T-helper 1 cell treated with Interleukin-12 subunit alpha and Interleukin-12 subunit beta and Interleukin-4 antibody, amounts not matched to agents 30 μg/mL and 1 μg/mL, for 36 hours (primary cell): Measurements from ENCODE around the gene C16orf89.
"Not testable (repeated sequence)": the region's sequence is repeated elsewhere in the genome, so short reads cannot be mapped to it uniquely, and the experiment has no call there.

Experiments used
- H3K27ac Mint-ChIP-seq: one replicate; pipeline ENCODE4 v1.8.0; 2021; ENCODE audit warnings: mild to moderate bottlenecking, mixed read lengths
- H3K27me3 Mint-ChIP-seq: one replicate; pipeline ENCODE4 v1.8.0; 2021; ENCODE audit warnings: low read depth, mixed read lengths
- H3K36me3 Mint-ChIP-seq: one replicate; pipeline ENCODE4 v1.8.0; 2021; ENCODE audit warnings: low read depth, mixed read lengths
- H3K4me1 Mint-ChIP-seq: one replicate; pipeline ENCODE4 v1.8.0; 2021; ENCODE audit warnings: low read depth, mixed read lengths
- H3K4me3 Mint-ChIP-seq: one replicate; pipeline ENCODE4 v1.8.0; 2021; ENCODE audit warnings: mild to moderate bottlenecking, moderate library complexity, mixed read lengths
- H3K9me3 Mint-ChIP-seq: one replicate; pipeline ENCODE4 v1.8.0; 2021; ENCODE audit warnings: mixed read lengths

C16orf89 gene

DNA sequence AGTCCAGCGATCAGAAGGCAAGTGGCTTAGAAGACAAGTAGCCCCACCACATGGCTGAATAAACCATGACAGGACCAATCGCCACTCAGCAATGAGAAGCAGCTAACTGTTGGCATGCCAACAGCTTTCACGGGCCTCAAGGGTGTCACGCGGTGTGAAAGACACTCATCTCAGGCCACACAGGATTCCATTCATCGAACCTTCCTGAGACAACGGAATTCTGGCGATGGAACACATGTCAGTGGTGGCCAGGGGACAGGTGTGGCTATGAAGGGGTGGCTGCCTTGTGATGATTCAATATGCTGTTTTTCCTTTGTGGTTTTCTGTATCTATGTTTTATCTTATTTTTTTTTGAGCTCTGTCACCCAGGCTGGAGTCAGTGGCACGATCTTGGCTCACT lies 24.8 kb upstream of the C16orf89 start:
- H3K27me3 Mint-ChIP-seq, H3K4me1 Mint-ChIP-seq, H3K27ac Mint-ChIP-seq: not testable (repeated sequence)

GRCh38 chr16:5089911-5090555 lies 24.3 kb upstream of the C16orf89 start:
- H3K9me3 Mint-ChIP-seq, H3K4me1 Mint-ChIP-seq, H3K27ac Mint-ChIP-seq, H3K27me3 Mint-ChIP-seq, H3K4me3 Mint-ChIP-seq, H3K36me3 Mint-ChIP-seq: not testable (repeated sequence)

More for the DNA sequence above, 24.8 kb upstream of the C16orf89 start:
- not testable (repeated sequence) for H3K4me3 Mint-ChIP-seq, H3K9me3 Mint-ChIP-seq, H3K36me3 Mint-ChIP-seq

- H3K9me3 Mint-ChIP-seq, H3K4me1 Mint-ChIP-seq, H3K27me3 Mint-ChIP-seq, H3K36me3 Mint-ChIP-seq, H3K4me3 Mint-ChIP-seq, H3K27ac Mint-ChIP-seq: not testable (repeated sequence)
These were observed 23.2 kb upstream of the C16orf89 start for GRCh38 chr16:5088936-5089335.

- not testable (repeated sequence) for H3K4me3 Mint-ChIP-seq, H3K9me3 Mint-ChIP-seq, H3K27me3 Mint-ChIP-seq, H3K4me1 Mint-ChIP-seq, H3K27ac Mint-ChIP-seq
- peaks cover 13% of the 10 kb centered on the region for H3K36me3 Mint-ChIP-seq
These were observed 22.5 kb upstream of the C16orf89 start for GRCh38 chr16:5088086-5088790.

- not testable (repeated sequence) for H3K9me3 Mint-ChIP-seq, H3K27me3 Mint-ChIP-seq, H3K27ac Mint-ChIP-seq, H3K4me3 Mint-ChIP-seq, H3K4me1 Mint-ChIP-seq
- peaks cover 13% of the 10 kb centered on the region for H3K36me3 Mint-ChIP-seq
These were observed 20.0 kb upstream of the C16orf89 start for GRCh38 chr16:5085716-5086115.

- H3K9me3 Mint-ChIP-seq, H3K27me3 Mint-ChIP-seq, H3K27ac Mint-ChIP-seq, H3K4me1 Mint-ChIP-seq, H3K4me3 Mint-ChIP-seq: not testable (repeated sequence)
- peaks cover 13% of the 10 kb centered on the region for H3K36me3 Mint-ChIP-seq
These were observed 19.0 kb upstream of the C16orf89 start for GRCh38 chr16:5084802-5085201.

- not testable (repeated sequence) for H3K4me1 Mint-ChIP-seq, H3K27me3 Mint-ChIP-seq, H3K4me3 Mint-ChIP-seq, H3K9me3 Mint-ChIP-seq, H3K27ac Mint-ChIP-seq
- H3K36me3 Mint-ChIP-seq, result peaks cover 15% of the 10 kb centered on the region
These were observed 18.5 kb upstream of the C16orf89 start for GRCh38 chr16:5084099-5084731.

DNA sequence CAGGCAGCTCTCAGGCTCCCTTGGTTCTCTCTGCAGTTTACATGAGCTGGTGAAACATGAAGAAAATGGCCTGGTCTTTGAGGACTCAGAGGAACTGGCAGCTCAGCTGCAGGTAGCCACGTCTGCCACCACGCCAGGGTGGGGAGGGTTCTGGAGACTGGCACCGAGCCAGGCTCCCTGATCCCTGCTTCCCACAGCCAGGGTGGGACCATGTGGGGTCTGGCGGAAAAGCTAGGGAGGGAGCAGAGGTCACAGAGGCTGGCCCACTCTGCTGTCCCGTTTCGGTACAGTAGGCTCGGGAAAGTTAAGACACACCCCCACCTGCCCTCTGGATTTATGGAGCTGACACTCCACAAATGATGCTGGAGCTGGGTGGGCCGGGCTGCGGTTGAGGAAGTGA lies 17.9 kb upstream of the C16orf89 start:
- H3K36me3 Mint-ChIP-seq, result peaks cover 15% of the 10 kb centered on the region
- not testable (repeated sequence) for H3K27me3 Mint-ChIP-seq, H3K9me3 Mint-ChIP-seq, H3K4me3 Mint-ChIP-seq, H3K27ac Mint-ChIP-seq, H3K4me1 Mint-ChIP-seq

GRCh38 chr16:5080996-5081395 lies 15.2 kb upstream of the C16orf89 start:
- not testable (repeated sequence) for H3K4me3 Mint-ChIP-seq, H3K27ac Mint-ChIP-seq, H3K9me3 Mint-ChIP-seq, H3K4me1 Mint-ChIP-seq, H3K27me3 Mint-ChIP-seq
- H3K36me3 Mint-ChIP-seq, result peaks cover 13% of the 10 kb centered on the region

DNA sequence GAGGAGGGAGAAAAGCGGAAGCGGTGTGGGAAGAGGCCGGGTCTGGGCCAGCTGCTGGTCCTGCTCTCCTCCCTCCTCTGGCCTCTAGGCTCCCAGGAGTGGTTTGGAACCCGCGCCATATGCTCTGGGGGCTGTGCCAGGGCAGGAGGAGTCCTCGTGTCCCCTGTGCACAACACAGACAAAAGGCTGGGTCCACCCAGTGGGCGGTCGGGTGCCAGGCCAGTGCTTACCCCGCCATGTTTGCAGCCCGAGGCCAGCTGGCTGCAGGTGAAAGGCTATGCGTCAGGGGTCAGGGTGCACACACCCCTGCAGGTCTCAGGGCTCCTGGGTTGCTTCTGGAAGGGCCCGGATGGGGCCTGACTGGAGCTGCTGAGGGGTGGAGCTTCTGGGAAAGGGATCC lies 14.7 kb upstream of the C16orf89 start:
- H3K4me3 Mint-ChIP-seq, H3K27ac Mint-ChIP-seq, H3K9me3 Mint-ChIP-seq, H3K4me1 Mint-ChIP-seq, H3K27me3 Mint-ChIP-seq: not testable (repeated sequence)
- H3K36me3 Mint-ChIP-seq, result peaks cover 13% of the 10 kb centered on the region

DNA sequence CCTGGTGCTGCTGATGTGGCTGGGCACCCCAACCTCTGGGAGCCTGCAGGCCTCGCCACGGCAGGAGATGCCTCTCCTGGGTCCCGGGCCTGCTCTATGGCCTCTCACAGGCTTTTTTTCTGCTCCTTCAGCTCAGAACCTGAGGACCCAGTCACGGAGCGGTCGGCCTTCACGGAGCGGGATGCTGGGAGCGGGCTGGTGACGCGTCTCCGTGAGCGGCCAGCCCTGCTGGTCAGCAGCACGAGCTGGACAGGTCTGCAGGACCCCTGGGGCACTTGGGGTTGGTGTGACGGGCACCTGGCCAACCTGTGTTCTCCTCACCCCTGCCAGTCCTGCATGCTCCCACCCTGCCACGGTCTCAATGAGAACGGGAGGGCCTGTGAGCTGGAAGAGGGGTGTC lies 12.9 kb upstream of the C16orf89 start:
- Mint-ChIP-seq H3K27ac (no peak overlapping the region), H3K4me3 (no peak overlapping the region), H3K36me3 (peaks cover 5% of the 10 kb centered on the region), H3K4me1 (peaks cover 3% of the 10 kb centered on the region), H3K27me3 (no peaks in the 10 kb centered on the region), H3K9me3 (no peaks in the 10 kb centered on the region)

DNA sequence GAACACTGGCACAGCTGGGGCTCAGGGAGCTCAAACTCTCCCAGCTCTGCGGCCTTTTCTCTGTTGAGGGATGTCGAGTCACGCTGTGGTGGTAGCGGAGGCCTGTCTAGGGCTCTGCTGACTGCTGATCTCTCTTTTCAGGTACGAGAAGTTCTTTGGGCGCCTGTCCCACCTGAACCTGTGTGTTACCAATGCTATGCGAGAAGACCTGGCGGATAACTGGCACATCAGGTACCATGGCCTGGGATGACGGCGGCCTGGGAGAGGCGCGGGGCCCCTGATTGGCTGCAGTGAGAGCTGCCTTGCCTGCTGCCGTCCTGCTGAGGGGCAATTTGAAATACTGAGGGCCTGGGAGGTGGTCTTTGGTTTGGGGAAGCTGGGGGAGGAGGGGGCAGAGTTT lies 11.5 kb upstream of the C16orf89 start:
- peaks cover 4% of the 10 kb centered on the region for H3K36me3 Mint-ChIP-seq
- no peak overlapping the region for H3K4me3 Mint-ChIP-seq
- peaks cover 13% of the 10 kb centered on the region for H3K4me1 Mint-ChIP-seq
- H3K27ac Mint-ChIP-seq, result no peak overlapping the region
- H3K27me3 Mint-ChIP-seq, result no peaks in the 10 kb centered on the region
- H3K9me3 Mint-ChIP-seq, result no peaks in the 10 kb centered on the region

DNA sequence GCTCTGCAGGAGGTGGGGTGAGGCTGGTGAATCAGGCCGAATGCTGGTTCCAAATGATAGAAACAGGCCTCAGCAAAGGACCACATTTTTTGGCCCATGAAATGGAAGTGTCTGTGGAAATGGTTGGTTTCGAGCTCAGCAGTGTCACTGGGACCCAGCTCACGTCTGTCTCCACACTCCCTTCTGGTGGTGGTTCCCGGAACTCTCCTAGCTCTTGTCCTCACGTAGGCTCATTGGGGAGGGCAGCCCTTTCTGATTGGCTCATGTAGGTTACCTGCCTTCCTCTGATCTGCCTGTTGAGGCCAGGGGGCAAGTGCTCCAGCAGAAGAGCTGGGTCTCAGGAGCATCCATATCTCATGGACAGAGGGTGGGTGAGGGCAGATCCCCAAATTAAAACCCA lies 9.9 kb upstream of the C16orf89 start:
- peaks cover 5% of the 10 kb centered on the region for H3K36me3 Mint-ChIP-seq
- no peaks in the 10 kb centered on the region for H3K27me3 Mint-ChIP-seq
- no peak overlapping the region for H3K4me3 Mint-ChIP-seq
- H3K27ac Mint-ChIP-seq, result no peak overlapping the region
- no peaks in the 10 kb centered on the region for H3K9me3 Mint-ChIP-seq
- peaks cover 22% of the 10 kb centered on the region for H3K4me1 Mint-ChIP-seq

DNA sequence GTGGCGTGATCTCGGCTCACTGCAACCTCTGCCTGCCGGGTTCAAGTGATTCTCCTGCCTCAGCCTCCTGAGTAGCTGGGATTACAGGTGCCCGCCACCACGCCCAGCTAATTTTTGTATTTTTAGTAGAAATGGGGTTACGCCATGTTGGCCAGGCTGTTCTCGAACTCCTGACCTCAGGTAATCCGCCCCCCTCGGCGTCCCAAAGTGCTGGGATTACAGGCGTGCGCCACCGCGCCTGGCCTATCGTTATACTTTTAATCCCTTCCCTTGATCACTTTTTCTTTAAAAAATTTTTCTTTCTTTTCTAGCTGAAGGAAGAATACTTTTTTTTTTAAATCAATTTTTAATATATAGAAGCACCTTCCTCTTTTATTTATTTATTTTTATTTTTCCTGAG lies 8.0 kb upstream of the C16orf89 start:
- H3K27ac Mint-ChIP-seq, H3K9me3 Mint-ChIP-seq, H3K27me3 Mint-ChIP-seq, H3K36me3 Mint-ChIP-seq, H3K4me3 Mint-ChIP-seq: not testable (repeated sequence)
- peaks cover 22% of the 10 kb centered on the region for H3K4me1 Mint-ChIP-seq

GRCh38 chr16:5073279-5073629 lies 7.5 kb upstream of the C16orf89 start:
- Mint-ChIP-seq H3K27me3 (no peaks in the 10 kb centered on the region), H3K4me1 (peaks cover 22% of the 10 kb centered on the region), H3K9me3 (no peaks in the 10 kb centered on the region), H3K36me3 (peaks cover 4% of the 10 kb centered on the region), H3K27ac (peak overlapping the region; percentile 80), H3K4me3 (peak overlapping the region; percentile 97)
